ENCODE data around the gene PDE1C.

DNA sequence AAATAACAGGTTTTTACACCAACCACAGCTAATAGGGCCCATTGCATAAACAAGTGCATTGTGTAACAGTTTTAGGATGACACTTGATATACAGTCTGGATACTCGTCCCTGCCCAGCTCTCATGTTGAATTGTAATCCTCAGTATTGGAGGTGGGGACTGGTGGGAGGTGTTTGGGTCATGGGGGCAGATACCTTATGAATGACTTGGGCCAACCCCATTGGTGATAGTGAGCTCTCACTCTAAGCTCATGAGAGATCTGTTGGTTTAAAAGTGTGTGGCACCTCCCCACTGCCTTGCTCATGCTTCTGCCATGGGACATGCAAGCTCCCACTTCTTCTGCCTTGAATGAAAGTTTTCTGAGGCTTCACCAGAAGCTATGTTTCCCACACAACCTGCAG, 136.7 kb downstream of the PDE1C start:
- TF ChIP-seq, protein P1, sequence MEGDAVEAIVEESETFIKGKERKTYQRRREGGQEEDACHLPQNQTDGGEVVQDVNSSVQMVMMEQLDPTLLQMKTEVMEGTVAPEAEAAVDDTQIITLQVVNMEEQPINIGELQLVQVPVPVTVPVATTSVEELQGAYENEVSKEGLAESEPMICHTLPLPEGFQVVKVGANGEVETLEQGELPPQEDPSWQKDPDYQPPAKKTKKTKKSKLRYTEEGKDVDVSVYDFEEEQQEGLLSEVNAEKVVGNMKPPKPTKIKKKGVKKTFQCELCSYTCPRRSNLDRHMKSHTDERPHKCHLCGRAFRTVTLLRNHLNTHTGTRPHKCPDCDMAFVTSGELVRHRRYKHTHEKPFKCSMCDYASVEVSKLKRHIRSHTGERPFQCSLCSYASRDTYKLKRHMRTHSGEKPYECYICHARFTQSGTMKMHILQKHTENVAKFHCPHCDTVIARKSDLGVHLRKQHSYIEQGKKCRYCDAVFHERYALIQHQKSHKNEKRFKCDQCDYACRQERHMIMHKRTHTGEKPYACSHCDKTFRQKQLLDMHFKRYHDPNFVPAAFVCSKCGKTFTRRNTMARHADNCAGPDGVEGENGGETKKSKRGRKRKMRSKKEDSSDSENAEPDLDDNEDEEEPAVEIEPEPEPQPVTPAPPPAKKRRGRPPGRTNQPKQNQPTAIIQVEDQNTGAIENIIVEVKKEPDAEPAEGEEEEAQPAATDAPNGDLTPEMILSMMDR (conservative IDR thresholded peaks at IDR 0.05; ENCODE audit: low read length): no peak
- no peak for TF ChIP-seq EZH2phosphoT487 (IDR thresholded peaks at IDR 0.05; ENCODE audit: borderline replicate concordance)
